Activated T-cell treated with anti-CD3 and anti-CD28 coated beads for 4 hours (primary cell): ENCODE results near the gene PIP4K2A.
A peak's percentile ranks its signal among the peaks of the same experiment; 100 is the strongest.

Source experiments
- DNase-seq: peaks from one replicate; pipeline ENCODE4 v3.0.0-alpha.2; 2020

PIP4K2A gene

GRCh38 chr10:22617516-22617915, 96.9 kb downstream of the PIP4K2A start:
- no peak for DNase-seq

- DNase-seq, result no peak
These were observed 97.3 kb downstream of the PIP4K2A start for GRCh38 chr10:22617051-22617450.

DNA sequence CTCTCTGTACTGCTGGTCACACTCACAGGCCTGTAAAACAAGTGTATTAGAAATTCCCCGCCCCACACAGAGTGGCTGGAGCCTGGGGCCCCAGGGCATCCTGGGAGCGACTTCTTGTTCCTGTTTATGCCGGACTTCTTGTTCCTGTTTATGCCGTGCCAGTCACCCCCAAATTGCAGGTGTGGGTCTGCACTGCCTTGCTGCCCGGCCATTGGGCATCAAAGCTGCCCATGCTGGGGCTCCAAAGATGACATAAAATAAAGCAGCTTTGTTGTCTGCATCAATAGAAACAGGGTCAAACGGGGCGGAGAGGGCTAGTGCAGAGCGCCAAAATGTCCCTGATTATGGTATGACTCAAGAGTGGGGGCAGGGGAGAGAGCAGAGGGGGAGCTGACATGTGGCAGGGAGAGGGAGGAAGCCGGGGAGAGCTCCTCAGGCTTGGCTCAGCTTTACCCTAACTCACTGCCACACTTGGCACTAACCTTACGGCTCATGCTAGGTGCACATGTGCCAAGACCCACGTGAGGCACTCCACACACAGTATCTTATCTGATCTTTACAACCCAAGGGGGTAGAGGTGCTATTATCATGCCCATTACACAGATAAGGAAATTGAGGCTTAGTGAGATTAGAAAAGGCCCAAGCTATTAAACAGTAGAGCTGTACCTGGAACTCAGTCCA, 98.4 kb downstream of the PIP4K2A start:
- DNase-seq, result no peak

DNA sequence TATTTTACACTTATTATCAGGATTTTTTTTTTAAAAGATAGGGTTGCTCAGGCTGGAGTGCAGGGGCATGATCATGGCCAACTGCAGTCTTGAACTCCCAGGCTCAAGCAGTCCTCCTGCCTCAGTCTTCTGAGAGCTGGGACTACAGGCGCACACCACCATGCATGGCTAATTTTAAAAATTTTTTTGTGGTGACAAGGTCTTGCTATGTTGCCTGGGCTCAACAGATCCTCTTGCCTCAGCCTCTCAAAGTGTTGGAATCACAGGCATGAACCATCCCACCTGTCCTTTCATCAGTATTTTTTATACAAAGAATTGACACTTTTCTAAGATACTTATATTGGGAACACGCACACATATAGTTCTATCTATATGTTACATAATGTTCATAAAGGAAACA, 99.3 kb downstream of the PIP4K2A start:
- no peak for DNase-seq

GRCh38 chr10:22613011-22613410, 101.4 kb downstream of the PIP4K2A start:
- no peak for DNase-seq

DNA sequence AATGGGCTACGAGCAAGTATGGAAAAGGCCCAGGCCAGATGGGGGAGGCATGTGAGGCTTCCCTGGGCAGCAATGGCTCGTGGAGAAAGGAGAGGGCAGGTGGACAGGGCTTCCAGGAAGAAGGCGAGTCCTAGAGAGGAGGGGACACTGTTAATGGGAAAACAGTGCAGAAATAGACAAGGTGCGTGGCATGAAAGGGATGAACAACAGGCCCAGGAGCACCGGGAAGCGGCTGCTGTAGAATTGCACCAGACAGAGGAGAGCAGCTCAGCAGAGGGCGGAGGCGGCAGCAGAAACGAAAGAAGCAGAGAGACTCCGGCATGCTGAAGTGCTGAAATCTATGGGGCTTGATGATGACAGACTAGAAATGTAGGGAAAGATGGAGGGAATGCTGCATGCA, 102.1 kb downstream of the PIP4K2A start:
- DNase-seq, result no peak

DNA sequence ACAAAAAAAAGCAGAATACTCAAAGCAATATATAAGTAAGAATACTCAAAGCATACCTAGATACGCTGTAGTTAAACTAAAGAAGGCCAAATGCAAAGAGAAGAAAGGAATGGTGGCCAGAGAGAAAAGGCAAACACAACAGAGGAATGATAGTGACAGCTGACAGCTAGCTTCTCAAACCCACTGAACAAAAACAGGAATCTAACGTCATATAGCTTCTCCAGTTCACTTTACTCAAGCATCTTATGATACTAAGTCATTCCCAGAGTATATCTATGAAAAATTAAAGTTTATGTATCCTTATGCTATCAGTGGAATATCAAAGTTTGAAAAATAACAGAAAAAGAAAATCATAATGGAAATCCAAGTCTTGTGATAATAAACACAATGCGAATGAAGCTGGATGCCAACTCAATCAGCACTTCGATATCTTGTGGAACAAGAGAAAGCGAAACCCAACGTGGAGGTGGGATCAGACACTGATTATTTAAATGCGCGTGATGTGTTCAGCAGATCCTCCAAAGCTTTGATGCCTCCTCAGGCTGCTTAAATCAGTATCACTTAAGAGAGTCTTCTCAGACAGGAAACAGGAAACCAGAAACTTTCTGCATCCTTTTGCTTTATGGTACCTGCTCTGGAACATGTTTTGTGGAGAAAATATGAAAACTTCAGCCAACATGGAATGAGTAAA, 102.8 kb downstream of the PIP4K2A start:
- DNase-seq, result peak; percentile 53

DNA sequence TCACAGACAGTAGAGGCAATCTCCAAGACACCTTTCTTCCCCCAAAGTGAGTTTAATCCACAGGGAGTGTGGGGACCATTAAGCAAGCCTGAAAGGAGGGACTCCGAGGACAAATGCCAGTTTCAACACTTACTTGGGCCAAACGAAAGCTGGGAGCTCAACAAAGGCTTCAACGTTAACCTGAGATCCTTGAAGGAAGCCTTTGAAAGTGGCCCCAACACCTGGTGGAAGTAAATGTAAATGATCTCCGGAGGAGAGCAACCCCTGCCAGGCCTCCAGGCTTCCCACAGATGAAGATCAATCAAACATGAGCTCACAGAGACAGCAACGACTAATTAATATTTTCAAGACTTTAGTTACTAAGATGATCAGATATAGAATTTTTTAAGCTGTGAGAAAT, 103.8 kb downstream of the PIP4K2A start:
- no peak for DNase-seq

- DNase-seq, result no peak
These were observed 104.5 kb downstream of the PIP4K2A start for GRCh38 chr10:22609719-22610465.

DNA sequence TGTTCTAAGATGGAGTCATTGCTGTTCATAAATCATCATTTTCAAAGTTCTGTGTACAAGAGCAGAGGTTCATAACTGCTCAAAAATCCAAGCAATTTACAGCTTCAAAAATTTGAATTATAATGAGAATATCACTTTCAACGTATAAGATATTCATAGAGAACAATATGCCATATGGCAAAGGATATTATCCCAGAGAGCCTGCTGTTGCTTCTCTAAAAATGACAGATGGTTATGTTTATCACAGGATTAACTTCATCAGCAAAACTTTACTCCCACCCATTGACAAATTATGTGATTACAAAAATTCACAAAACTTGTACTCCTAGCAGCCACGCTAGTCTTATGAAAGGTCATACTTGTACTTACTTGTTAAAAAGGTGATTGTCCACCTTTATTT, 105.1 kb downstream of the PIP4K2A start:
- no peak for DNase-seq

- no peak for DNase-seq
These were observed 107.1 kb downstream of the PIP4K2A start for GRCh38 chr10:22607261-22607660.

GRCh38 chr10:22606164-22606614, 108.2 kb downstream of the PIP4K2A start:
- no peak for DNase-seq

GRCh38 chr10:22605168-22605567, 109.2 kb downstream of the PIP4K2A start:
- DNase-seq, result no peak

GRCh38 chr10:22604344-22605126, 109.8 kb downstream of the PIP4K2A start:
- DNase-seq, result no peak

- no peak for DNase-seq
These were observed 110.8 kb downstream of the PIP4K2A start for GRCh38 chr10:22603581-22603980.

- DNase-seq, result no peak
These were observed 112.8 kb downstream of the PIP4K2A start for GRCh38 chr10:22601618-22602017.

DNA sequence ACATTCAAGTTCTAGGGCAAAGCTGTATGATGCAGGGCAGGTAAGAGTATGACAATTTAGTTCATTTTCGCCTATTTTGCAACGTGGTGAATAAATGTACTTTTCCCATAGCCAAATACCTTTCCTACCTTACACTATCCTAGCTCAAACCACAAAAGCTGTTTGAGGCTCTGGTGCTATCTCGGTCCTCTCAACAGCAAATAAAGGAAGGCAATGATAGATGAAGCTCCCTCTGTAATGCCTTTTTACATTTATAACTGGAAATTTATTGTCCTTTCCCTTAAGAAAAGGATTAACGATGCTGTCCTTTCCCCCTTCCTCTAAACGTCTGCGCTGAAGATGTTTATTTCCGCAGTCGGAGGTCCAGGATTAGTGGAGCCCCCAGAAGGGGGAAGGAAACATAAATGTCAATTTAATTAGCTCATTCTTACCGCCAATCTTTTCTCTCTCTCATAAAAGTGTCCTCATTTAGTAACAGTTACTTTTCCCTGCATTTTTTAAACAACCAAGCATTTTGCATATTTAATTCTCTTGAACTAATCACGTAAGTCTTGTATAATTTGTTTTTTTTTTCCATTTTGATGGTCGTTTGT, 114.6 kb downstream of the PIP4K2A start:
- no peak for DNase-seq

DNA sequence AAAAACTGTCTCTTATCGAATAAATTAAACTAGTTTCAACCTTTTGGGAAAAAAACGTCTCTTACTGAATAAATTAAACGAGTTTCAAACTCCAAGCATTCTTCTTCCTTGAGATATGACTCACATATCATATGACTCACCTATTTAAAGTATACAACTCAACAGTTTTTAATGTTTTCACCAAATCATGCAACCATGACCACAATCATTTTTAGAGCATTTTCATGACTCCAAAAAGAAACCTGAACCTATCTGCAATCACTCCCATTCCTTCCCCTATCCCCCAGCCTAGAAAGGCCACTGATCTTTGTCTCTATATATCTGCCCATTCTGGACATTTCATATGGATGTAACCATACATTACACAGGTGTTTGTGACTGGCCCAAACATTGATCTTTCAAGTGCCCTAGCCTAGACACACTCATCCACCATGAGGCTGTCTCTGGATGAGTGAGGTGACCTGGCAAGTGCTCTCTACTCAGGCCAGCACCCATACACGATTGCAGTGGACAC, 115.3 kb downstream of the PIP4K2A start:
- DNase-seq, result no peak

- no peak for DNase-seq
These were observed 115.9 kb downstream of the PIP4K2A start for GRCh38 chr10:22598478-22598877.

DNA sequence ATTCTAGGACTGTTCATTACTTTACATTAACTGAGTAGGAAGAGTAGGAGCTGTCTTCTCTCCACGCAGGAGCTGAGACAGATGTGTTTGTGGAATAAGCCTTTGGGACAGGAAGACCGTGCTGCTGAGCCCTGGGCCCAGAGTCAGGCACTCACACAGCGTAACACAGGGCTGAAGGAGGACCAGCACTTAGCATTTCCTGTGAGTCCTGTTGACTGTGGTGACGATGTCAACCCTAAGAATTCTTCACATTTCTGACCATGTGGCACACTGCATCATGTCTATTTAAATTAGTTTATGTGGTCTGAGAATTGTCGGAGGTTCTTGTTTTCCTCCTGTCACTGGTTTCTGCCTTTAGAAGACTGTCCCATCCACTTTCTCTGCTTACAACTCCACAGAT, 117.2 kb downstream of the PIP4K2A start:
- no peak for DNase-seq

DNA sequence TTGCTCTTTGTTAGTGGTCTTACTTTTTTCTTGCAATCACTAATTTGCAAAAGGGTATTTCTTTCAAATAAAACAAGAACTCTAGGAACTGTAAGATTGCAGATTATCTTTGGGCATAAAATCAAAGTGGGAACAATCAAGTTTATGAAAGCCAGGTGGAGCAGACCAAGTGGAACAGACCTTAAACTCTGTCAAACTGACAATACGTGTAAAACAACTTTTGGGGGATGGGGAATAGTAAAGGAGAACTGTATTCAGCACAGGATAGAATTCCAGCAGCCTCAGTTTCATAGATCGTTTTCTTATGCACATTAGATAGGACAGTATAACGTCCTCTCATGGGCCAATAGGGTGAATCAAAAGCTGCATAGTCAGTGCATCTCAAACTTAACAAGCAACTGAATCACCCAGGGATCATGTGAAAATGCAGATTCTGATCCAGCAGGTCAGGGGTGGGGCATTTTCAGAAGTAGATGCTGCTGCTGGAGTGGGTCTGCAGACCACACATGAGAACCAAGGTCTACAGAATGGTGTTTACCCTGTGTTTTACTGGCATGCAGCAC, 120.7 kb downstream of the PIP4K2A start:
- no peak for DNase-seq

GRCh38 chr10:22593026-22593425, 121.4 kb downstream of the PIP4K2A start:
- no peak for DNase-seq
